Left ventricle myocardium inferior (tissue), 1 donor: ENCODE data around the gene FAIM2. TPM values are rescaled to one million over a fixed set of nuclear protein-coding genes. Genes with fewer than 3 reads are reported as not detected.

ENCODE experiments used
- DNase-seq: peaks from one replicate; pipeline ENCODE4 v3.0.0-alpha.2; 2020
- H3K27ac ChIP-seq: fragments of 200-600 bp; replicated peaks from 2 replicates; pipeline ENCODE4 v1.8.0; 2021
- H3K27me3 ChIP-seq: fragments of 200-600 bp; 2 replicates; pipeline ENCODE4 v1.8.0; 2021; ENCODE audit warnings: low read depth
- H3K36me3 ChIP-seq: fragments of 200-600 bp; 2 replicates; pipeline ENCODE4 v1.8.0; 2021
- H3K4me1 ChIP-seq: fragments of 200-600 bp; 2 replicates; pipeline ENCODE4 v1.8.0; 2021
- H3K4me3 ChIP-seq: fragments of 200-600 bp; 2 replicates; pipeline ENCODE4 v1.8.0; 2021; ENCODE audit warnings: mild to moderate bottlenecking, moderate library complexity
- H3K9me3 ChIP-seq: fragments of 200-600 bp; replicated peaks from 2 replicates; pipeline ENCODE4 v1.8.0; 2021
- CTCF ChIP-seq: fragments of 200-600 bp; IDR thresholded peaks from 2 replicates; pipeline ENCODE4 v1.8.0; 2021; ENCODE audit warnings: antibody characterized with exemption, mild to moderate bottlenecking, borderline replicate concordance
- intact Hi-C: fragments of 100-400 bp; cut with micrococcal nuclease; formaldehyde crosslinking; loops from one replicate; pipeline ENCODE4 v1.11.0; 2022
- total RNA-seq: library from RNA; stranded (reverse); fragmentation: NEBNext Ultra II Directional; extraction: Animal tissue kit (Norgen Biotek cat#: 25700); gene quantifications from one replicate; pipeline ENCODE4 v1.2.1, GENCODE V29; 2021
- donor health status: DM: no; HTN: yes; CAD: no; lungs with severe emphysema.

Gene FAIM2
- total RNA-seq, 1 donor from 2014 or later, result 7.4 TPM

DNA sequence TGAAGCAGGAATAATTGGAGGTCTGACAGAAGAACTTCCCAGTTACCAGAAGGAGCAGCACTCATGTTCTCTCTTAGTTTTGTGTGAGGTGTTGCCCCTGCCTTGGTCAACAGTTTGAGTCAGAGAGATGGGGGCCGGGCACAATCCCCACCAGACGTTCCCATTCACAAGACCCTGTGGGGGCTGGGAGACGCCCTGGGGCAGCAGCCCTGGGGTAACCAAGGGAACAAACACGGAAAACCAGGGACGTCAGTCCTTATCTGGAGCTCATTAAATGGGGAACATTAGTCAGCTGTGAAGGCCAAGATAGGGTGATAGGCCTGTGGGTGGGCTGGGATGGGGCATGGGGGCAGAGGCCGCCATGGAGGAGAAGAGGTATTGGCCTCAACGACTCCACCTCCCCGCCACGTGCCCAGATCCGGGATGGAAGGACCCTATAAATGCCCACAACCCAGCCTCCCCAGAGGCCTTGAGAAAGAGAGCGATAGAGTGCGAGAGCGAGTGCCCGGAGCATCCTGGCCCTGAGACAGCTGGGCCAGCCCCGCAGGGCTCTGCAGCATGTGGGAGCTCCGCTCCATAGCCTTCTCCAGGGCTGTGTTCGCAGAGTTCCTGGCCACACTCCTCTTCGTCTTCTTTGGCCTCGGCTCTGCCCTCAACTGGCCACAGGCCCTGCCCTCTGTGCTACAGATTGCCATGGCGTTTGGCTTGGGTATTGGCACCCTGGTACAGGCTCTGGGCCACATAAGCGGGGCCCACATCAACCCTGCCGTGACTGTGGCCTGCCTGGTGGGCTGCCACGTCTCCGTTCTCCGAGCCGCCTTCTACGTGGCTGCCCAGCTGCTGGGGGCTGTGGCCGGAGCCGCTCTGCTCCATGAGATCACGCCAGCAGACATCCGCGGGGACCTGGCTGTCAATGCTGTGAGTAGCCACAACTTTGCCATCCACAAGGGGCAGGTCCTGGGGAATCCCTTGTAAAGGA is 46.9 kb upstream of the FAIM2 start, which contains the start of gene AQP2:
Gene AQP2 (plus strand): TSS at position 465 of the 979 bp plus-strand sequence. CDS start 94 bp downstream, at position 559.
- Histone ChIP-seq H3K27ac (no peak within 1 kb of the TSS), H3K27me3 (peaks cover 39% of the 10 kb centered on the region), H3K4me3 (no peak within 1 kb of the TSS), H3K36me3 (no peaks in the 10 kb centered on the region), H3K9me3 (no peaks in the 10 kb centered on the region), H3K4me1 (peaks cover 4% of the 10 kb centered on the region)
- TF ChIP-seq CTCF, result no peak
- DNase-seq, result no peak
- intact Hi-C loops, result no loop called here

- no peaks in the 10 kb centered on the region for H3K9me3 ChIP-seq
- peaks cover 11% of the 10 kb centered on the region for H3K4me1 ChIP-seq
- intact Hi-C loops, result loop anchor here (10.0 kb wide), 1 partner anchor 85 kb away; no protein-coding TSS in a partner anchor
- H3K27me3 ChIP-seq, result peaks cover 32% of the 10 kb centered on the region
- no peak for TF ChIP-seq CTCF
- no peak for DNase-seq
- H3K36me3 ChIP-seq, result no peaks in the 10 kb centered on the region
- no peak overlapping the region for H3K4me3 ChIP-seq
- H3K27ac ChIP-seq, result no peak overlapping the region
These were observed 46.2 kb upstream of the FAIM2 start for GRCh38 chr12:49949866-49950265.

GRCh38 chr12:49948866-49949845 is 45.5 kb upstream of the FAIM2 start:
- intact Hi-C loops, result loop anchor here (10.0 kb wide), 1 partner anchor 84 kb away; no protein-coding TSS in a partner anchor
- peaks cover 12% of the 10 kb centered on the region for H3K4me1 ChIP-seq
- no peaks in the 10 kb centered on the region for H3K36me3 ChIP-seq

GRCh38 chr12:49947593-49948226 is 44.0 kb upstream of the FAIM2 start:
- Histone ChIP-seq H3K27ac (no peak overlapping the region), H3K9me3 (no peaks in the 10 kb centered on the region), H3K36me3 (no peaks in the 10 kb centered on the region), H3K4me3 (no peak overlapping the region), H3K27me3 (peaks cover 16% of the 10 kb centered on the region), H3K4me1 (peaks cover 12% of the 10 kb centered on the region)
- no peak for DNase-seq
- intact Hi-C loops, result loop anchor here (10.0 kb wide), 1 partner anchor 83 kb away; no protein-coding TSS in a partner anchor
- no peak for TF ChIP-seq CTCF

More at GRCh38 chr12:49948866-49949845, 45.5 kb upstream of the FAIM2 start:
- no peak for TF ChIP-seq CTCF
- peaks cover 25% of the 10 kb centered on the region for H3K27me3 ChIP-seq
- no peak overlapping the region for H3K4me3 ChIP-seq
- H3K9me3 ChIP-seq, result no peaks in the 10 kb centered on the region
- no peak overlapping the region for H3K27ac ChIP-seq
- no peak for DNase-seq

GRCh38 chr12:49946497-49946896 is 42.8 kb upstream of the FAIM2 start:
- Histone ChIP-seq H3K27ac (no peak overlapping the region), H3K4me1 (peaks cover 12% of the 10 kb centered on the region), H3K36me3 (no peaks in the 10 kb centered on the region), H3K4me3 (no peak overlapping the region), H3K9me3 (no peaks in the 10 kb centered on the region), H3K27me3 (peaks cover 13% of the 10 kb centered on the region)
- TF ChIP-seq CTCF, result no peak
- intact Hi-C loops, result loop anchor here (10.0 kb wide), 1 partner anchor 82 kb away; no protein-coding TSS in a partner anchor
- DNase-seq, result no peak
